NCI-H69 (cell line): ENCODE results near the gene CARD14.
"Not testable (repeated sequence)": the region's sequence is repeated elsewhere in the genome, so short reads cannot be mapped to it uniquely, and the experiment has no call there.

Experiments
- DNase-seq: peaks from one replicate; lab custom pipeline; 2025; lab: John Stamatoyannopoulos, UW

CARD14 gene

DNA sequence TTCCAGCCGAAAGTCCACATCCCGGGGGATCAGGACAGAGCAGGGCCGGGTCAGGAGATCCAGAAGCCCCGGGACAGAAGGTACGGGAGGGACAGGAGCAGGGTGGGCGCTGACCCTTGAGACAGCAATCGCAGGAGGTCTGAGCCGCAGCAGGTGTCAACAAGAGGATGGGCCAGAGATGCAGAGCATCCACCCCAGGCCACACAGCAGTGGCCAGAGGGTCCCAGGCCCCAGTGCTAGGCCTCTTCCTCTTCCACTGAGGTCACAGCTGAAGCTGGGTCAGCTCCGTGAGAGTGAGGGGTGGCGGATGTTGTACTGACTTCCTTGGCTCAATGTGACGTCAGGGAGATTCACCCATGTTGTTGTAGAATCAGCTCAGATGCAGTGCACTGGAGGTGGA lies 82.1 kb downstream of the CARD14 start:
- no peak for DNase-seq

DNA sequence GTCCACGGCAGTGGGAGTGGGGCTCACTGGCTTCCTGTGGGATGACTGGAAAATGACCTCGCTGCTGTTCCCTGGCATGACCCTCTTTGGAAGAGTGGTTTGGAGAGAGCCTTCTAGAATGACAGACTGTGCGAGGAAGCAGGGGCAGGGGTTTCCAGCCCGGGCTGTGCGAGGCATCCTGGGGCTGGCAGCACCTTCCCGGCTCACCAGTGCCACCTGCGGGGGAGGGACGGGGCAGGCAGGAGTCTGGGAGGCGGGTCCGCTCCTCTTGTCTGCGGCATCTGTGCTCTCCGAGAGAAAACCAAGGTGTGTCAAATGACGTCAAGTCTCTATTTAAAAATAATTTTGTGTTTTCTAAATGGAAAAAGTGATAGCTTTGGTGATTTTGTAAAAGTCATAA lies 83.0 kb downstream of the CARD14 start:
- DNase-seq: peak; percentile 76

DNA sequence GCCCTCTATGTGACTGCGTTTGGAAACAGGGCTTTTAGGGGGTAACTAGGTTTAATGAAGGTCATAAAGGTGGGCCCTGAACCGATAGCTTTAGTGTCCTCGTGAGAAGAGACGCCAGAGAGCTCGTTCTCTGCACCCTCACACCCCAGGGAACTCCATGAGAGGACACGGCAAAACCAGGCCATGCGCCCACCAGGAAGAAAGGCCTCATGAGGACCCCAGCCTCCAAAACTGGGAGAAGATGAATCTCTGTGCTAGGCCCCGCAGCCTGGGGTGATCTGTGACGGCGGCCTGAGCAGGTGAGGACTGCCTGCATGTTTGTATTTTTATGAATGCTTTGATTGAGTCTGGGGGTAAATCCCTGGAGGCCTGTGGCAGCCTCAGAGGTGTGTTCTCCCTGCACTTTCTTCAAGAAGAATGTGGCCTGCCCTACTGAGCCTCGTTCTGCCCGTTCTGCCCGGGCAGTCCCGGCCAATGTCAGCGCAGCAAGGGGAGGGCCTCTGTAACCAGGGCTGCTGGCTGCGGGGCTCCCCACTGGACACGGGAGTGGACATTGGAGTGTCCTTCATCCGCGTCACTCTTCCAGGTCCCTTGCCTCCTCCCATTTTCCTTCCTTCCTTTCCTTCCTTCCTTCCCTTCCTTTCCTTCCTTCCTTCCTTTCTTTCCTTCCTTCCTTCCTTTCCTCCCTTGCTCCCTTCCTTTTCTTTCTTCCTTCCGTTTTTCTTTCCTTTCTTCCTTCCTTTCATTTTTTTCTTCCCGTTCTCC lies 84.0 kb downstream of the CARD14 start:
- DNase-seq: no peak

DNA sequence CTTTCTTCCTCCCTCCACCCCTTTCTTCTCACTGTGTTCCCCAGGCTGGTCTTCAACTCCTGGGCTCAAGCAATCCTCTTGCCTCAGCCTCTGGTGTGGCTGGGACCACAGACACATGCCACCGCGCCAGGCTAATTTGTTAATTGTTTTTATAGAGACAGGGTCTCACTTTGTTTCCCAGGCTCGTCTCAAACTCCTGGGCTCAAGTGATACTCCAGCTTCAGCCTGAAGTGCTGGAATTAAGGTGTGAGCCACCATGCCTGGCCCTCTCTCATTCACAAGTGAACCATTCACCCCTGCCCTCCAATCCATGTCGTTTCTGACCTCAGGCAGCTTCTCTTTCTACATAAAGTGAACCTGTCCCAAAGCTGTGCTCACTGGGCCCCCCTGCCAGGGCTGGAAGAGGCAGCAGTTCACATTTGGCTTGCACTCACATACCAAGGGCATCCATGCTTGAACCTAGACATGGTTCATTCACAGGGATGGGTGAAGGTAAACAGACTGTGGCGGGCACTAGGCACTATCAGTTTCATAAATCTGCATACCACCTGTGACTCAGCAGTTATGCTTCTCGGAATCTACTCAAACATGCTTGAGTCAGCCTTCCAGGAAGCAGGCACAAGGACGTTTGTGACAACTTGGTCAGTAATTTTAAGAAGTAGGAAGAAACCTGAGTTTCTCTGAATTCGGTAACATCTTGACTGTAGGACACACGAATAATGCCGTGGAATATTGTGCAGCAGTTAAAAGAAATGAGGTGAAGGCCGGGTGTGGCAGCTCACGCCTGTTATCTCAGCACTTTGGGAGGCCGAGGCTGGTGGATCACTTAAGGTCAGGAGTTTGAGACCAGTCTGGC lies 84.8 kb downstream of the CARD14 start:
- peak; percentile 85 for DNase-seq

DNA sequence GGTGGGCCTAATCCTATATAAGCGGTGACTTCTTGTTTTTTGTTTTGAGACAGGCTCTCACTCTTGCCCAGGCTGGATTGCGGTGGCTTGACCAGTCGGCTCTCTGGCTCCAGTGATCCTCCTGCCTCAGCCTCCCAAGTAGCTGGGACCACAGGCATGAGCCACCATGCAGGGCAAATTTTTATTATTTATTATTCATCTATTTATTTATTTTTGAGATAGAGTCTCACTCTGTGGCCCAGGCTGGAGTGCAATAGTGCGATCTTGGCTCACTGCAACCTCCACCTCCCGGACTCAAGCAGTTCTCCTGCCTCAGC lies 86.2 kb downstream of the CARD14 start:
- no peak for DNase-seq

DNA sequence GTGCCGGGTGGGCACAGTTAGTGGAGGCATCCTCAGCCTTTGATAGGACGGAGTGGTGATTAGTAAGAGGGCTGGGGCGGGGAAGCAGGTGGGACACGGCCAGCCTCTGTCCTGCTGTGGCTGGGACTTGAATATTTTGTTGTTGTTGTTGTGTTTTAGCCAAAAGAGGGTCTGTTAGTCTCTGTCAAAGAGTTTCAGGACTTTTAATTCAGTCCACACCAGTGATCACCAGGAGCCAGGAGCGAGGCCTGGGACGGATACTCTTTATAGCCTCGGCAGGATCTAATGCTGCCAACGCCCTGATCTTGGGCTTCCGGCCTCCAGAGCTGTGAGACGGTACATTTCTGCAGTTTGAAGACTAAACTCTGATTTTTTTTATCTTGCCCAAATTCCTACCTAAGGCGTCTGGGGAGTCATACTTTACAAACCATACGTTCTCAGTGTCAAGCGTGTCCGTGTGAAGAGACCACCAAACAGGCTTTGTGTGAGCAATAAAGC lies 87.9 kb downstream of the CARD14 start:
- no peak for DNase-seq

DNA sequence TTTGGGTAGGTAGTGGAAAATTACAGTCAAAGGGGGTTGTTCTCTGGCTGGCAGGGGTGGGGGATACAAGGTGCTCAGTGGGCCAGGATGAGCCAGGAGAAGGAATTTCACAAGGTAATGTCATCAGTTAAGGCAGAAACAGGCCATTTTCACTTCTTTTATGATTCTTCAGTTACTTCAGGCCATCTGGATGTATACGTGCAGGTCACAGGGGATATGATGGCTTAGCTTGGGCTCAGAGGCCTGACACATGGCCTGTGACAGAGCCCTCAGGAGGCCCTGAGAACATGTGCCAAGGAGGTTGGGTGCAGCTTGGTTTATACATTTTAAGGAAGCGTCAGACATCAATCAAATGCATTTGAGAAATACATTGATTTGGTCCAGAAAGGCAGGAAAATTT lies 88.5 kb downstream of the CARD14 start:
- not testable (repeated sequence) for DNase-seq
